ENCODE measurements around the gene MAPKAP1. TPM values are rescaled to one million over a fixed set of nuclear protein-coding genes. Genes with fewer than 3 reads are reported as not detected.

Gene MAPKAP1
- total RNA-seq, 2 experiments from 2014 or later, result 58.7 to 63.6 TPM

GRCh38 chr9:125621170-125621569, 85.8 kb downstream of the MAPKAP1 start:
- Mint-ChIP-seq H3K27me3 (no peaks in the 10 kb centered on the region), H3K36me3 (ENCODE audit: low read depth) (peaks cover 3% of the 10 kb centered on the region), H3K9me3 (no peaks in the 10 kb centered on the region), H3K27ac (no peak overlapping the region), H3K4me1 (peaks cover 1% of the 10 kb centered on the region), H3K4me3 (no peak overlapping the region)
- CTCF ChIA-PET, result no interaction called here
- POLR2A ChIA-PET, result no interaction called here
- DNase-seq, result no peak

GRCh38 chr9:125620216-125620615, 86.8 kb downstream of the MAPKAP1 start:
- H3K4me3 Mint-ChIP-seq, result no peak overlapping the region
- ChIA-PET POLR2A (no interaction called here), CTCF (no interaction called here)
- H3K9me3 Mint-ChIP-seq, result no peaks in the 10 kb centered on the region
- H3K4me1 Mint-ChIP-seq, result peaks cover 1% of the 10 kb centered on the region
- H3K36me3 Mint-ChIP-seq (ENCODE audit: low read depth), result peaks cover 2% of the 10 kb centered on the region
- DNase-seq, result no peak
- no peak overlapping the region for H3K27ac Mint-ChIP-seq
- H3K27me3 Mint-ChIP-seq, result no peaks in the 10 kb centered on the region

- H3K9me3 Mint-ChIP-seq, result no peaks in the 10 kb centered on the region
- H3K27me3 Mint-ChIP-seq, result no peaks in the 10 kb centered on the region
- peaks cover 5% of the 10 kb centered on the region for H3K36me3 Mint-ChIP-seq (ENCODE audit: low read depth)
- H3K4me1 Mint-ChIP-seq, result peaks cover 1% of the 10 kb centered on the region
- CTCF ChIA-PET, result no interaction called here
- H3K27ac Mint-ChIP-seq, result no peak overlapping the region
- POLR2A ChIA-PET, result no interaction called here
- H3K4me3 Mint-ChIP-seq, result no peak overlapping the region
- no peak for DNase-seq
These were observed 89.9 kb downstream of the MAPKAP1 start for GRCh38 chr9:125617087-125617486.

GRCh38 chr9:125613141-125613540, 93.9 kb downstream of the MAPKAP1 start:
- Mint-ChIP-seq H3K27me3 (no peaks in the 10 kb centered on the region), H3K4me1 (peaks cover 5% of the 10 kb centered on the region), H3K4me3 (no peak overlapping the region), H3K9me3 (no peaks in the 10 kb centered on the region), H3K36me3 (ENCODE audit: low read depth) (peaks cover 3% of the 10 kb centered on the region), H3K27ac (no peak overlapping the region)
- ChIA-PET CTCF (interaction anchor here (0.6 kb wide), 1 partner anchor 237 kb away, joined by 3 read pairs; no protein-coding TSS in a partner anchor), POLR2A (no interaction called here)
- no peak for DNase-seq

GRCh38 chr9:125612616-125613015, 94.4 kb downstream of the MAPKAP1 start:
- Mint-ChIP-seq H3K36me3 (ENCODE audit: low read depth) (peaks cover 3% of the 10 kb centered on the region), H3K27me3 (no peaks in the 10 kb centered on the region), H3K27ac (no peak overlapping the region), H3K4me3 (no peak overlapping the region), H3K4me1 (peaks cover 5% of the 10 kb centered on the region), H3K9me3 (no peaks in the 10 kb centered on the region)
- CTCF ChIA-PET, result no interaction called here
- POLR2A ChIA-PET, result no interaction called here
- no peak for DNase-seq

- Mint-ChIP-seq H3K36me3 (ENCODE audit: low read depth) (peaks cover 3% of the 10 kb centered on the region), H3K4me1 (peaks cover 5% of the 10 kb centered on the region), H3K27ac (no peak overlapping the region), H3K4me3 (no peak overlapping the region), H3K9me3 (no peaks in the 10 kb centered on the region), H3K27me3 (no peaks in the 10 kb centered on the region)
- CTCF ChIA-PET, result no interaction called here
- no peak for DNase-seq
- POLR2A ChIA-PET, result no interaction called here
These were observed 95.8 kb downstream of the MAPKAP1 start for GRCh38 chr9:125611121-125611765.

- no peak for DNase-seq
- no peak overlapping the region for H3K4me3 Mint-ChIP-seq
- H3K27me3 Mint-ChIP-seq, result no peaks in the 10 kb centered on the region
- ChIA-PET CTCF (interaction anchor here (0.9 kb wide), 1 partner anchor 160 kb away, joined by 3 read pairs; no protein-coding TSS in a partner anchor), POLR2A (no interaction called here)
- no peaks in the 10 kb centered on the region for H3K9me3 Mint-ChIP-seq
- H3K36me3 Mint-ChIP-seq (ENCODE audit: low read depth), result peaks cover 3% of the 10 kb centered on the region
- H3K27ac Mint-ChIP-seq, result no peak overlapping the region
- H3K4me1 Mint-ChIP-seq, result peaks cover 5% of the 10 kb centered on the region
These were observed 97.3 kb downstream of the MAPKAP1 start for GRCh38 chr9:125609744-125610143.

- H3K4me3 Mint-ChIP-seq, result no peak overlapping the region
These were observed 98.4 kb downstream of the MAPKAP1 start for GRCh38 chr9:125608489-125609224.

GRCh38 chr9:125604196-125604595, 102.8 kb downstream of the MAPKAP1 start:
- H3K27ac Mint-ChIP-seq, result no peak overlapping the region
- H3K9me3 Mint-ChIP-seq, result no peaks in the 10 kb centered on the region
- peaks cover 4% of the 10 kb centered on the region for H3K4me1 Mint-ChIP-seq
- no peaks in the 10 kb centered on the region for H3K36me3 Mint-ChIP-seq (ENCODE audit: low read depth)
- ChIA-PET POLR2A (no interaction called here), CTCF (no interaction called here)
- no peaks in the 10 kb centered on the region for H3K27me3 Mint-ChIP-seq
- no peak for DNase-seq
- no peak overlapping the region for H3K4me3 Mint-ChIP-seq

More at GRCh38 chr9:125608489-125609224, 98.4 kb downstream of the MAPKAP1 start:
- no peak overlapping the region for H3K27ac Mint-ChIP-seq
- no peak for DNase-seq
- POLR2A ChIA-PET, result no interaction called here
- no peaks in the 10 kb centered on the region for H3K27me3 Mint-ChIP-seq
- CTCF ChIA-PET, result interaction anchor here (0.9 kb wide), 1 partner anchor 158 kb away, joined by 3 read pairs; no protein-coding TSS in a partner anchor
- peaks cover 3% of the 10 kb centered on the region for H3K36me3 Mint-ChIP-seq (ENCODE audit: low read depth)
- no peaks in the 10 kb centered on the region for H3K9me3 Mint-ChIP-seq
- peaks cover 5% of the 10 kb centered on the region for H3K4me1 Mint-ChIP-seq

GRCh38 chr9:125603478-125604021, 103.5 kb downstream of the MAPKAP1 start:
- Mint-ChIP-seq H3K9me3 (no peaks in the 10 kb centered on the region), H3K4me1 (peaks cover 2% of the 10 kb centered on the region), H3K27ac (no peak overlapping the region), H3K36me3 (ENCODE audit: low read depth) (no peaks in the 10 kb centered on the region), H3K27me3 (no peaks in the 10 kb centered on the region), H3K4me3 (no peak overlapping the region)
- ChIA-PET POLR2A (no interaction called here), CTCF (no interaction called here)
- no peak for DNase-seq

GRCh38 chr9:125601961-125602360, 105.0 kb downstream of the MAPKAP1 start:
- Mint-ChIP-seq H3K4me1 (peaks cover 2% of the 10 kb centered on the region), H3K9me3 (no peaks in the 10 kb centered on the region), H3K36me3 (ENCODE audit: low read depth) (no peaks in the 10 kb centered on the region), H3K4me3 (no peak overlapping the region), H3K27ac (no peak overlapping the region), H3K27me3 (no peaks in the 10 kb centered on the region)
- no peak for DNase-seq
- ChIA-PET CTCF (interaction anchor here (0.5 to 0.6 kb wide), 2 partner anchors 12 to 242 kb away, joined by 3 read pairs; no protein-coding TSS in a partner anchor), POLR2A (no interaction called here)

GRCh38 chr9:125600194-125600593, 106.8 kb downstream of the MAPKAP1 start:
- Mint-ChIP-seq H3K4me3 (no peak overlapping the region), H3K27ac (no peak overlapping the region), H3K9me3 (no peaks in the 10 kb centered on the region), H3K4me1 (peaks cover 2% of the 10 kb centered on the region), H3K27me3 (no peaks in the 10 kb centered on the region), H3K36me3 (ENCODE audit: low read depth) (no peaks in the 10 kb centered on the region)
- CTCF ChIA-PET, result no interaction called here
- no peak for DNase-seq
- POLR2A ChIA-PET, result no interaction called here

- no peaks in the 10 kb centered on the region for H3K9me3 Mint-ChIP-seq
- H3K4me3 Mint-ChIP-seq, result no peak overlapping the region
- H3K27ac Mint-ChIP-seq, result no peak overlapping the region
- H3K4me1 Mint-ChIP-seq, result no peaks in the 10 kb centered on the region
- DNase-seq, result no peak
- no peaks in the 10 kb centered on the region for H3K27me3 Mint-ChIP-seq
- H3K36me3 Mint-ChIP-seq (ENCODE audit: low read depth), result no peaks in the 10 kb centered on the region
- POLR2A ChIA-PET, result no interaction called here
- CTCF ChIA-PET, result interaction anchor here (1.0 to 1.4 kb wide), 2 partner anchors 8 to 45 kb away, joined by 3 read pairs; no protein-coding TSS in a partner anchor
These were observed 112.8 kb downstream of the MAPKAP1 start for GRCh38 chr9:125594223-125594610.

Data from activated CD4-positive, alpha-beta T cell treated with anti-CD3 and anti-CD28 coated beads, Interleukin-2, amount 10 ng/mL, durations not matched to agents 7 days and 5 days (primary cell).